ENCODE data around the gene CALY. TPM values are rescaled to one million over a fixed set of nuclear protein-coding genes. Genes with fewer than 3 reads are reported as not detected.
A peak's percentile ranks its signal among the peaks of the same experiment; 100 is the strongest.

CALY gene
- polyA plus RNA-seq, 1 of the 3 experiments (the other 2 are of a cell fraction), result 3.3 TPM

DNA sequence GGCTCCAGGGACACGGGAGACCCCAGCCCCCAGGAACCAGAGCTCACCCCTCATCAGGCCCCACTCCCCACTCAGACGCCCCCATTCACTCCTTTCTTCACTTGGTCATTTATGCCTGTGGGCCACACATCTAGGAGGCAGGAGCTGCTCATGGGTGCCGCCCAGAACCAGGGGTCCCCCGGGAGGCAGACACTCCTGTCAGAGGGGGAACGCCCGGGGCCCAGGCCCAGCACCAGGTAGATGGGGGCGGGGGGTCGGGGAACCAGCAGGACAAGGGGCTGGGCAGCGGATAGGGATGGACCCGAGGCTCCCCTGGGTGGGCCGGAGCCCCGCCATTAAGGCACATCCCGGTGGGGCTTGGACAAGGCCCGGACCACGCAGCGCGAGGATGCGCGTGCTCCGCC, 11.8 kb downstream of the CALY start:
- Histone ChIP-seq H3K9me2 (no peaks in the 10 kb centered on the region), H3K4me2 (peak overlapping the region; percentile 73), H3F3A (replicated peaks; ENCODE audit: insufficient read depth) (peaks cover 7% of the 10 kb centered on the region), H3K36me3 (replicated peaks in 1 of 2; ENCODE audit: control insufficient read depth in 1 of 2, insufficient read depth in 2 of 2, low read length in 1 of 2) (no peaks in the 10 kb centered on the region), H3K27ac (ENCODE audit: low read depth in 2 of 2, low read length in 1 of 2) (peak overlapping the region in 1 of 2 experiments; percentile 93; a peak in 2 of 4 replicates), H3K27me3 (ENCODE audit: insufficient read depth) (no peaks in the 10 kb centered on the region), H3K9me3 (no peaks in the 10 kb centered on the region), H3K4me3 (ENCODE audit: low read depth in 2 of 2, low read length in 1 of 2) (peak overlapping the region; percentile 59 to 64), H4K20me1 (ENCODE audit: insufficient read depth) (no peaks in the 10 kb centered on the region), H3K4me1 (ENCODE audit: control insufficient read depth in 1 of 2, insufficient read depth in 2 of 2, low read depth in 1 of 2, low read length in 1 of 2) (peaks cover 7 to 34% of the 10 kb centered on the region in 2 experiments; a peak in 2 of 4 replicates), H3K9ac (peak overlapping the region; percentile 49), H3K79me2 (ENCODE audit: insufficient read depth) (no peaks in the 10 kb centered on the region), H2AFZ (ENCODE audit: low read depth) (peak overlapping the region; percentile 76; the same call in 1 of the 2 replicates)
- peak; percentile 67 for DNase-seq
- CTCF ChIA-PET, result interaction anchor here (0.6 to 2.9 kb wide), 4 partner anchors 10 to 809 kb away, joined by 3 to 15 read pairs (median 7); partner anchors contain the start of gene CALY
- TF ChIP-seq SMC3 (IDR thresholded peaks at IDR 0.05; ENCODE audit: low read depth, low read length) (no peak), ELF1 (IDR thresholded peaks at IDR 0.05) (no peak), TEAD4 (IDR thresholded peaks at IDR 0.05; ENCODE audit: borderline replicate concordance, insufficient read depth) (no peak), GABPA (IDR thresholded peaks at IDR 0.05; ENCODE audit: low read depth) (no peak), TCF12 (IDR thresholded peaks at IDR 0.05) (no peak), MEF2A (IDR thresholded peaks at IDR 0.05; ENCODE audit: borderline replicate concordance, low read depth) (no peak), EZH2phosphoT487 (IDR thresholded peaks at IDR 0.05; ENCODE audit: borderline replicate concordance, low read depth) (no peak), FOSL2 (IDR thresholded peaks at IDR 0.05; ENCODE audit: borderline replicate concordance, low read depth) (no peak), FOXJ3 (CRISPR knock-in tag; IDR thresholded peaks at IDR 0.05) (no peak), SIN3A (IDR thresholded peaks at IDR 0.05; ENCODE audit: borderline replicate concordance, low read depth, low read length) (no peak), RXRA (IDR thresholded peaks at IDR 0.05; ENCODE audit: borderline replicate concordance, low read depth) (no peak), RCOR1 (IDR thresholded peaks at IDR 0.05; ENCODE audit: low read length) (no peak), CHD2 (IDR thresholded peaks at IDR 0.05; ENCODE audit: low read length, partially characterized antibody) (no peak)
- TF ChIP-seq, protein P1, sequence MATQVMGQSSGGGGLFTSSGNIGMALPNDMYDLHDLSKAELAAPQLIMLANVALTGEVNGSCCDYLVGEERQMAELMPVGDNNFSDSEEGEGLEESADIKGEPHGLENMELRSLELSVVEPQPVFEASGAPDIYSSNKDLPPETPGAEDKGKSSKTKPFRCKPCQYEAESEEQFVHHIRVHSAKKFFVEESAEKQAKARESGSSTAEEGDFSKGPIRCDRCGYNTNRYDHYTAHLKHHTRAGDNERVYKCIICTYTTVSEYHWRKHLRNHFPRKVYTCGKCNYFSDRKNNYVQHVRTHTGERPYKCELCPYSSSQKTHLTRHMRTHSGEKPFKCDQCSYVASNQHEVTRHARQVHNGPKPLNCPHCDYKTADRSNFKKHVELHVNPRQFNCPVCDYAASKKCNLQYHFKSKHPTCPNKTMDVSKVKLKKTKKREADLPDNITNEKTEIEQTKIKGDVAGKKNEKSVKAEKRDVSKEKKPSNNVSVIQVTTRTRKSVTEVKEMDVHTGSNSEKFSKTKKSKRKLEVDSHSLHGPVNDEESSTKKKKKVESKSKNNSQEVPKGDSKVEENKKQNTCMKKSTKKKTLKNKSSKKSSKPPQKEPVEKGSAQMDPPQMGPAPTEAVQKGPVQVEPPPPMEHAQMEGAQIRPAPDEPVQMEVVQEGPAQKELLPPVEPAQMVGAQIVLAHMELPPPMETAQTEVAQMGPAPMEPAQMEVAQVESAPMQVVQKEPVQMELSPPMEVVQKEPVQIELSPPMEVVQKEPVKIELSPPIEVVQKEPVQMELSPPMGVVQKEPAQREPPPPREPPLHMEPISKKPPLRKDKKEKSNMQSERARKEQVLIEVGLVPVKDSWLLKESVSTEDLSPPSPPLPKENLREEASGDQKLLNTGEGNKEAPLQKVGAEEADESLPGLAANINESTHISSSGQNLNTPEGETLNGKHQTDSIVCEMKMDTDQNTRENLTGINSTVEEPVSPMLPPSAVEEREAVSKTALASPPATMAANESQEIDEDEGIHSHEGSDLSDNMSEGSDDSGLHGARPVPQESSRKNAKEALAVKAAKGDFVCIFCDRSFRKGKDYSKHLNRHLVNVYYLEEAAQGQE (IDR thresholded peaks at IDR 0.05; ENCODE audit: low read depth, low read length), result no peak
- TF ChIP-seq, protein P2, sequence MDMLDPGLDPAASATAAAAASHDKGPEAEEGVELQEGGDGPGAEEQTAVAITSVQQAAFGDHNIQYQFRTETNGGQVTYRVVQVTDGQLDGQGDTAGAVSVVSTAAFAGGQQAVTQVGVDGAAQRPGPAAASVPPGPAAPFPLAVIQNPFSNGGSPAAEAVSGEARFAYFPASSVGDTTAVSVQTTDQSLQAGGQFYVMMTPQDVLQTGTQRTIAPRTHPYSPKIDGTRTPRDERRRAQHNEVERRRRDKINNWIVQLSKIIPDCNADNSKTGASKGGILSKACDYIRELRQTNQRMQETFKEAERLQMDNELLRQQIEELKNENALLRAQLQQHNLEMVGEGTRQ (IDR thresholded peaks at IDR 0.05; ENCODE audit: borderline replicate concordance, low read depth, low read length), result no peak
- TF ChIP-seq, protein P3, sequence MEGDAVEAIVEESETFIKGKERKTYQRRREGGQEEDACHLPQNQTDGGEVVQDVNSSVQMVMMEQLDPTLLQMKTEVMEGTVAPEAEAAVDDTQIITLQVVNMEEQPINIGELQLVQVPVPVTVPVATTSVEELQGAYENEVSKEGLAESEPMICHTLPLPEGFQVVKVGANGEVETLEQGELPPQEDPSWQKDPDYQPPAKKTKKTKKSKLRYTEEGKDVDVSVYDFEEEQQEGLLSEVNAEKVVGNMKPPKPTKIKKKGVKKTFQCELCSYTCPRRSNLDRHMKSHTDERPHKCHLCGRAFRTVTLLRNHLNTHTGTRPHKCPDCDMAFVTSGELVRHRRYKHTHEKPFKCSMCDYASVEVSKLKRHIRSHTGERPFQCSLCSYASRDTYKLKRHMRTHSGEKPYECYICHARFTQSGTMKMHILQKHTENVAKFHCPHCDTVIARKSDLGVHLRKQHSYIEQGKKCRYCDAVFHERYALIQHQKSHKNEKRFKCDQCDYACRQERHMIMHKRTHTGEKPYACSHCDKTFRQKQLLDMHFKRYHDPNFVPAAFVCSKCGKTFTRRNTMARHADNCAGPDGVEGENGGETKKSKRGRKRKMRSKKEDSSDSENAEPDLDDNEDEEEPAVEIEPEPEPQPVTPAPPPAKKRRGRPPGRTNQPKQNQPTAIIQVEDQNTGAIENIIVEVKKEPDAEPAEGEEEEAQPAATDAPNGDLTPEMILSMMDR (IDR thresholded peaks at IDR 0.05), result no peak
- TF ChIP-seq, protein P4, sequence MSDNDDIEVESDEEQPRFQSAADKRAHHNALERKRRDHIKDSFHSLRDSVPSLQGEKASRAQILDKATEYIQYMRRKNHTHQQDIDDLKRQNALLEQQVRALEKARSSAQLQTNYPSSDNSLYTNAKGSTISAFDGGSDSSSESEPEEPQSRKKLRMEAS (IDR thresholded peaks at IDR 0.05; ENCODE audit: low read depth), result no peak
- TF ChIP-seq, protein P5, sequence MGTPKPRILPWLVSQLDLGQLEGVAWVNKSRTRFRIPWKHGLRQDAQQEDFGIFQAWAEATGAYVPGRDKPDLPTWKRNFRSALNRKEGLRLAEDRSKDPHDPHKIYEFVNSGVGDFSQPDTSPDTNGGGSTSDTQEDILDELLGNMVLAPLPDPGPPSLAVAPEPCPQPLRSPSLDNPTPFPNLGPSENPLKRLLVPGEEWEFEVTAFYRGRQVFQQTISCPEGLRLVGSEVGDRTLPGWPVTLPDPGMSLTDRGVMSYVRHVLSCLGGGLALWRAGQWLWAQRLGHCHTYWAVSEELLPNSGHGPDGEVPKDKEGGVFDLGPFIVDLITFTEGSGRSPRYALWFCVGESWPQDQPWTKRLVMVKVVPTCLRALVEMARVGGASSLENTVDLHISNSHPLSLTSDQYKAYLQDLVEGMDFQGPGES (IDR thresholded peaks at IDR 0.05; ENCODE audit: low read depth, low read length), result no peak
- TF ChIP-seq, protein P6, sequence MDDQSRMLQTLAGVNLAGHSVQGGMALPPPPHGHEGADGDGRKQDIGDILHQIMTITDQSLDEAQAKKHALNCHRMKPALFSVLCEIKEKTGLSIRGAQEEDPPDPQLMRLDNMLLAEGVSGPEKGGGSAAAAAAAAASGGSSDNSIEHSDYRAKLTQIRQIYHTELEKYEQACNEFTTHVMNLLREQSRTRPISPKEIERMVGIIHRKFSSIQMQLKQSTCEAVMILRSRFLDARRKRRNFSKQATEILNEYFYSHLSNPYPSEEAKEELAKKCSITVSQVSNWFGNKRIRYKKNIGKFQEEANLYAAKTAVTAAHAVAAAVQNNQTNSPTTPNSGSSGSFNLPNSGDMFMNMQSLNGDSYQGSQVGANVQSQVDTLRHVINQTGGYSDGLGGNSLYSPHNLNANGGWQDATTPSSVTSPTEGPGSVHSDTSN (IDR thresholded peaks at IDR 0.05), result no peak
- POLR2A ChIA-PET, result interaction anchor here (0.8 to 1.7 kb wide), 4 partner anchors 9 to 49 kb away, joined by 3 to 6 read pairs (median 4); partner anchors contain the start of genes CALY and ECHS1
- WGBS (ENCODE audit: low lambda C conversion rate), result 19% methylated on average over 5 of the region's 20 CpGs

Data from SK-N-SH (cell line).